Measurements from ENCODE around the gene KRAS.

DNA sequence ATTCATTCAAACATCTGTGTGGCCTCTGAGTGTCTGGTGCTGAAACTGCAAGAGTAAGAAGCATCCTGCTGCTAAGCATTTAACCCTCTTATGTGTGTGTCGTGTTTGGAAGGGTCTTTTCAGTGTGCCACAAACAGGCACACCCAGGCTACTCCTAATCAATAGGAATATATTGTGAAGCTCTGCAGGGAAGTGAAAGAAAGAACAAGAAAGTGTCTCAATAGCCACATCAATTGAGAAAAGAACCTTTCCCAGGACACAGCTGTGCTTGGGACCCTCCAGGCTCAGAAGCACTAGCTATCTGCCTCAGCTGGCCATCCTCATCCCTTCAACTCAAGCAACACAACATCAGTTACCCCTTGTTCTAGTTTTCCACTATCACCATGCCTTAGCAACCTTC, 13.4 kb upstream of the KRAS start:
- TF ChIP-seq, protein P1, sequence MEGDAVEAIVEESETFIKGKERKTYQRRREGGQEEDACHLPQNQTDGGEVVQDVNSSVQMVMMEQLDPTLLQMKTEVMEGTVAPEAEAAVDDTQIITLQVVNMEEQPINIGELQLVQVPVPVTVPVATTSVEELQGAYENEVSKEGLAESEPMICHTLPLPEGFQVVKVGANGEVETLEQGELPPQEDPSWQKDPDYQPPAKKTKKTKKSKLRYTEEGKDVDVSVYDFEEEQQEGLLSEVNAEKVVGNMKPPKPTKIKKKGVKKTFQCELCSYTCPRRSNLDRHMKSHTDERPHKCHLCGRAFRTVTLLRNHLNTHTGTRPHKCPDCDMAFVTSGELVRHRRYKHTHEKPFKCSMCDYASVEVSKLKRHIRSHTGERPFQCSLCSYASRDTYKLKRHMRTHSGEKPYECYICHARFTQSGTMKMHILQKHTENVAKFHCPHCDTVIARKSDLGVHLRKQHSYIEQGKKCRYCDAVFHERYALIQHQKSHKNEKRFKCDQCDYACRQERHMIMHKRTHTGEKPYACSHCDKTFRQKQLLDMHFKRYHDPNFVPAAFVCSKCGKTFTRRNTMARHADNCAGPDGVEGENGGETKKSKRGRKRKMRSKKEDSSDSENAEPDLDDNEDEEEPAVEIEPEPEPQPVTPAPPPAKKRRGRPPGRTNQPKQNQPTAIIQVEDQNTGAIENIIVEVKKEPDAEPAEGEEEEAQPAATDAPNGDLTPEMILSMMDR (IDR thresholded peaks at IDR 0.05) = no peak
- no peak for TF ChIP-seq POLR2AphosphoS5 (IDR thresholded peaks at IDR 0.05)

All from prostate gland (tissue), 2 donors.